BJ (cell line): Measurements from ENCODE around the gene FIP1L1. TPM values are rescaled to one million over a fixed set of nuclear protein-coding genes. Genes with fewer than 3 reads are reported as not detected.

ENCODE experiments used
- CTCF ChIA-PET: fragments of 350-600 bp; formaldehyde crosslinking; extraction: SDS; loops from one replicate; lab custom pipeline; 2021; ENCODE audit warnings: antibody characterized with exemption, inconsistent platforms; lab: Yijun Ruan, JAX
- POLR2A ChIA-PET: fragments of 300-600 bp; sonication (Branson Sonifier 250); formaldehyde crosslinking; extraction: SDS; loops from one replicate; lab custom pipeline; 2021; ENCODE audit warnings: antibody characterized with exemption; lab: Charles Lee
- DNase-seq: peaks from one replicate; pipeline ENCODE4 v3.0.0-alpha.2; 2011; ENCODE audit warnings: low read depth
- H3K27me3 ChIP-seq: 2 replicates; pipeline ENCODE4 v1.6.0; 2011; ENCODE audit warnings: low read length; ENCODE audit not compliant: control insufficient read depth, insufficient read depth
- H3K36me3 ChIP-seq: 2 replicates; pipeline ENCODE4 v1.5.1; 2011; ENCODE audit warnings: low read length; ENCODE audit not compliant: control insufficient read depth, insufficient read depth
- H3K4me3 ChIP-seq: 2 replicates; pipeline ENCODE4 v1.5.1; 2011; ENCODE audit warnings: low read depth, mild to moderate bottlenecking, control low read depth, low read length
- polyA plus RNA-seq: library from polyadenylated mRNA; depleted of rRNA; stranded (reverse); fragments of >200 nt; gene quantifications from 2 replicates; pipeline ENCODE4 v1.2.3, GENCODE V29; 2011
- TF ChIP-seq, protein P1 (sequence below): IDR thresholded peaks from 2 replicates; pipeline ENCODE4 v1.5.1; 2011; ENCODE audit warnings: low read depth, mild to moderate bottlenecking, control low read depth, inconsistent platforms, low read length, moderate library complexity; ENCODE audit not compliant: insufficient read depth

Gene FIP1L1
- polyA plus RNA-seq, 1 experiment = 14.2 TPM

DNA sequence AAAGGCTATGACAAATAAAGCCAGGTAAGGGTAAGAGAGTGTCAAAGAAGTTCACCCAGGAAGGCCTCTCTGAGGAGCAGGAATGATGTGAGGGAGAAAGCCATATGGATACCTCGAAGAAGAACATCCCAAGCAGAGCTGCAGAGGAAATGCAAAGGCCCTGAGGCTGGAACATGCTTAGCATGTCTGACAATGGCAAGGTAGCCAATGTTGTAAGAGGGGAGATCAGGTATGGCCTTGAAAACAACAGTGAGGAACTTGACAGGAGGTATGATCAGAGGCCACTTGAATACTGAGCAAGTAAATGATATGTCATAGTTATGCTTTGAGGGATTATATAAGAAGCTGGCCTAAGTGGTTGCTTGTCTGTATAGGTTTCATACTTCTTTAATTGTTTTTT is 15.3 kb upstream of the FIP1L1 start:
- ChIA-PET CTCF (interaction anchor here (0.8 to 1.5 kb wide), 3 partner anchors 12 to 872 kb away, joined by 3 read pairs; no protein-coding TSS in a partner anchor), POLR2A (no interaction called here)
- Histone ChIP-seq H3K36me3 (no peaks in the 10 kb centered on the region), H3K27me3 (no peaks in the 10 kb centered on the region), H3K4me3 (no peak overlapping the region; the same call in 1 of the 2 replicates)
- DNase-seq = no peak
- TF ChIP-seq, protein P1, sequence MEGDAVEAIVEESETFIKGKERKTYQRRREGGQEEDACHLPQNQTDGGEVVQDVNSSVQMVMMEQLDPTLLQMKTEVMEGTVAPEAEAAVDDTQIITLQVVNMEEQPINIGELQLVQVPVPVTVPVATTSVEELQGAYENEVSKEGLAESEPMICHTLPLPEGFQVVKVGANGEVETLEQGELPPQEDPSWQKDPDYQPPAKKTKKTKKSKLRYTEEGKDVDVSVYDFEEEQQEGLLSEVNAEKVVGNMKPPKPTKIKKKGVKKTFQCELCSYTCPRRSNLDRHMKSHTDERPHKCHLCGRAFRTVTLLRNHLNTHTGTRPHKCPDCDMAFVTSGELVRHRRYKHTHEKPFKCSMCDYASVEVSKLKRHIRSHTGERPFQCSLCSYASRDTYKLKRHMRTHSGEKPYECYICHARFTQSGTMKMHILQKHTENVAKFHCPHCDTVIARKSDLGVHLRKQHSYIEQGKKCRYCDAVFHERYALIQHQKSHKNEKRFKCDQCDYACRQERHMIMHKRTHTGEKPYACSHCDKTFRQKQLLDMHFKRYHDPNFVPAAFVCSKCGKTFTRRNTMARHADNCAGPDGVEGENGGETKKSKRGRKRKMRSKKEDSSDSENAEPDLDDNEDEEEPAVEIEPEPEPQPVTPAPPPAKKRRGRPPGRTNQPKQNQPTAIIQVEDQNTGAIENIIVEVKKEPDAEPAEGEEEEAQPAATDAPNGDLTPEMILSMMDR = no peak

DNA sequence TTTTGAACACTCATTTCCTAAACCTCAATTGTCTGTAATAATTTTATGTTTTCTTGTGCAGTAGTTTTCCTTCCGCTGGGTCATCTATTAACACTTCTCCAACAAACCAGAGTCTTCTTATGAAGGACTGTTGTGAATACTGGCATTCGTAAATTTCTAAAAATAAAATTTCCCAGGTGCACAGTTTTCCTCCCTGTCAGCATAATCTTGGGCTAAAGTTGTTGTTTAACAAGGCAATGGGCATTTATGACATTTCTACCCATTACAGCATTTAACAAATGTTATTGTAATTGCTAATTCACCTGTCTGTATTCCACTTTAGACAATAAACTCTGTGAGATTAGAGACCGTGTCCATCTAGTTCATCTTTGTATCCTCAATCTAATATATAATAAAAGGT is 12.8 kb upstream of the FIP1L1 start:
- no peaks in the 10 kb centered on the region for H3K36me3 ChIP-seq
- TF ChIP-seq, protein P1 = no peak
- no peaks in the 10 kb centered on the region for H3K27me3 ChIP-seq
- peak overlapping the region; percentile 93 for H3K4me3 ChIP-seq
- DNase-seq = no peak
- ChIA-PET POLR2A (no interaction called here), CTCF (no interaction called here)

DNA sequence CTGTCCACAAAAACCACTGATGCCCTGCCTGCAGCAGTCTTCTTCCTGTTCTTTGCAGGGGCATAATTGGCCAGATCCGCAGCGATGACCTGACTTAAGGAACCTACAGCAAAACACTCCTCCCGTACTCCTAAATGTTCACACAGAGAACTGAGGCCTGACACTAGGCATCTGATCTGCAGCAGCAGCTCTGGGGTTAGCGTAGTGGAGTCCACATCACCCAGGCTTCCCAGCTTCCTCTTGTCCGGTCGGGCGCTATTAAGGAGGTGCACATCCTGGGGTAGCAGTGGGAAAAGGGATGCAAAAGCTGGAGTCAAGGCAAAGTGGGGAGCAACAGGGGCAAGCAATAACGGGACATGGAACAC is 12.3 kb upstream of the FIP1L1 start:
- TF ChIP-seq, protein P1 = no peak
- POLR2A ChIA-PET = no interaction called here
- Histone ChIP-seq H3K4me3 (peak overlapping the region; percentile 93), H3K27me3 (no peaks in the 10 kb centered on the region), H3K36me3 (no peaks in the 10 kb centered on the region)
- CTCF ChIA-PET = no interaction called here
- DNase-seq = no peak

DNA sequence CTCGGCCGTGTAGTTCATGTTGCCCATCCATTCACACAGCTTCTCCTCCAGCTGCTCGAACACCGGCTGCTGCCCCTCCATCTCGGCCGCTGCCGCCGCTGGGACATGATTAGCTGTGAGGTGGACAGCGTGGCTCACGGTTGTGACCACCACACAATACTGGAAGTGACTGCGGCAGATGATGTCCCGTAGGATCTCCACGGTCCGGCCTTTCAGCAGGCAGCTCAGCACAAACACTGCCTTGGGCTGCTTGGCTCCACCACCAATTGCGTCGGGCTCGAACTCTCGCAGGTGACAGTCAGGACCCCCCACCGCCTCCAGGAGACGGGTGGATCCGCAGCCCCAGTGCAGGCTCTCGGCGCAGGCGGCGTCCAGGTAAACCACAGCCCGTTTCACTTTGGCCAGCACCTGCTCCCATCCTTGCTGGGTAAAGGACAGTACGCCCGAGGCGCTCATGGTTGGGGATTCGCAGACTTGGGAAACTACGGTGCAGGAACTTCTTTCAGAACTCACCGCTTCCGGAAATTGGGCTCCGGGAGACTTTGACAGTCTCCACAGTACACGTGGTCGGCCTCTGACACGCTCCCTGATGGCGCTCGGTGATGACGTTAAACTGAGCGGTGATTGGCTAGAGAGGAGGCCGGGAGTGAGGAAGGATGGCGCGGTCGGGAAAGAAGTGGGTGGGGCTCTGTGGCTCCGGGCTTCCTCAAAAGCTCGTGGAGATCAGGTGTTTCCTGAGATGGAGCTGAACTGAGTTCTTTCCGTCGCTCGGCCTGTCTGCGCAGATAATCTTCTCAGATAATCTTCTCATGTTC is 11.7 kb upstream of the FIP1L1 start, which contains the start of gene SCFD2:
SCFD2 (minus strand) TSS at position 576 of the 815 bp plus-strand sequence.
- POLR2A ChIA-PET = no interaction called here
- peak within 1 kb of the TSS; percentile 93 for H3K4me3 ChIP-seq
- CTCF ChIA-PET = interaction anchor here (1.0 kb wide), 1 partner anchor 868 kb away, joined by 4 read pairs; no protein-coding TSS in a partner anchor
- H3K36me3 ChIP-seq = no peaks in the 10 kb centered on the region
- TF ChIP-seq, protein P1 = no peak
- peak; percentile 76 for DNase-seq
- H3K27me3 ChIP-seq = no peaks in the 10 kb centered on the region

DNA sequence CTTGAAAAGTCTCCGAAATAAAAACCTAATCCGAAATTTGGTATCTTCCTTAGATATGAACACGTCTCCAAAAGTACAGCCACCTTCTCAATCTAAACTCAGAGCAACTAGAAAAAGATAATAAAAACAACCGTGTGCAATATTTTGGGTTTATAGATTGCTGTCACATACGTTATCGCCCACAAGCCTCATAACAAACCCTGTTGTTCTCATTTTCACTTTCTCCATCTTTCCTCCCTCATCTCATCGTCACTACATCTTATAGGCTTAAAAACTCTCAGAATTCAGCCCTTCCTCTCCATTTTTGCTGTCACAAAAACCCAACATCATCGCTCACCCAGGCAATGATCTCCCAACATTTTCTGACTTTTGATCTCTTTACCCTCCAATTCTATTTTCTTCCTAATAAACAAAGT is 11.1 kb upstream of the FIP1L1 start:
- CTCF ChIA-PET = interaction anchor here (1.0 kb wide), 1 partner anchor 867 kb away, joined by 4 read pairs; no protein-coding TSS in a partner anchor
- TF ChIP-seq, protein P1 = no peak
- POLR2A ChIA-PET = no interaction called here
- Histone ChIP-seq H3K36me3 (no peaks in the 10 kb centered on the region), H3K27me3 (no peaks in the 10 kb centered on the region), H3K4me3 (peak overlapping the region; percentile 93)
- no peak for DNase-seq
